Measurements from ENCODE around the gene DDO. TPM values are rescaled to one million over a fixed set of nuclear protein-coding genes. Genes with fewer than 3 reads are reported as not detected.

Gene DDO
- total RNA-seq, 1 donor from 2014 or later: 5.2 TPM

GRCh38 chr6:110348961-110349690 lies 66.2 kb downstream of the DDO start:
- no peak for DNase-seq (ENCODE audit: low spot score)
- ATAC-seq: no peak

- ATAC-seq: no peak
- no peak for DNase-seq (ENCODE audit: low spot score)
These were observed 70.3 kb downstream of the DDO start for GRCh38 chr6:110345025-110345424.

- DNase-seq (ENCODE audit: low spot score) (no peak), ATAC-seq (no peak)
These were observed 72.6 kb downstream of the DDO start for GRCh38 chr6:110342759-110343158.

Other genes starting within 250 kb of the DDO start
- gene WASF1, start 235.9 kb downstream of the DDO start, total RNA-seq: 3.7 TPM
- gene CDC40, start 235.1 kb downstream of the DDO start, total RNA-seq: 11.1 TPM
- gene METTL24, start 57.2 kb downstream of the DDO start, total RNA-seq: 0.48 TPM
- gene SLC22A16, start 61.0 kb upstream of the DDO start, total RNA-seq: not detected